Left ventricle myocardium inferior (tissue), 1 donor: ENCODE data around the gene RNF225. TPM values are rescaled to one million over a fixed set of nuclear protein-coding genes. Genes with fewer than 3 reads are reported as not detected.

Experiments used
- DNase-seq: peaks from one replicate; pipeline ENCODE4 v3.0.0-alpha.2; 2020
- H3K27ac ChIP-seq: fragments of 200-600 bp; replicated peaks from 2 replicates; pipeline ENCODE4 v1.8.0; 2021
- H3K27me3 ChIP-seq: fragments of 200-600 bp; 2 replicates; pipeline ENCODE4 v1.8.0; 2021; ENCODE audit warnings: low read depth
- H3K36me3 ChIP-seq: fragments of 200-600 bp; 2 replicates; pipeline ENCODE4 v1.8.0; 2021
- H3K4me1 ChIP-seq: fragments of 200-600 bp; 2 replicates; pipeline ENCODE4 v1.8.0; 2021
- H3K4me3 ChIP-seq: fragments of 200-600 bp; 2 replicates; pipeline ENCODE4 v1.8.0; 2021; ENCODE audit warnings: mild to moderate bottlenecking, moderate library complexity
- H3K9me3 ChIP-seq: fragments of 200-600 bp; replicated peaks from 2 replicates; pipeline ENCODE4 v1.8.0; 2021
- intact Hi-C: fragments of 100-400 bp; cut with micrococcal nuclease; formaldehyde crosslinking; loops from one replicate; pipeline ENCODE4 v1.11.0; 2022
- total RNA-seq: library from RNA; stranded (reverse); fragmentation: NEBNext Ultra II Directional; extraction: Animal tissue kit (Norgen Biotek cat#: 25700); gene quantifications from one replicate; pipeline ENCODE4 v1.2.1, GENCODE V29; 2021
- TF ChIP-seq, protein P1 (sequence below): fragments of 200-600 bp; IDR thresholded peaks from 2 replicates; pipeline ENCODE4 v1.8.0; 2021; ENCODE audit warnings: antibody characterized with exemption, mild to moderate bottlenecking, borderline replicate concordance
- donor health status: DM: no; HTN: yes; CAD: no; lungs with severe emphysema.

RNF225 gene
- total RNA-seq, 1 donor from 2014 or later: not detected

DNA sequence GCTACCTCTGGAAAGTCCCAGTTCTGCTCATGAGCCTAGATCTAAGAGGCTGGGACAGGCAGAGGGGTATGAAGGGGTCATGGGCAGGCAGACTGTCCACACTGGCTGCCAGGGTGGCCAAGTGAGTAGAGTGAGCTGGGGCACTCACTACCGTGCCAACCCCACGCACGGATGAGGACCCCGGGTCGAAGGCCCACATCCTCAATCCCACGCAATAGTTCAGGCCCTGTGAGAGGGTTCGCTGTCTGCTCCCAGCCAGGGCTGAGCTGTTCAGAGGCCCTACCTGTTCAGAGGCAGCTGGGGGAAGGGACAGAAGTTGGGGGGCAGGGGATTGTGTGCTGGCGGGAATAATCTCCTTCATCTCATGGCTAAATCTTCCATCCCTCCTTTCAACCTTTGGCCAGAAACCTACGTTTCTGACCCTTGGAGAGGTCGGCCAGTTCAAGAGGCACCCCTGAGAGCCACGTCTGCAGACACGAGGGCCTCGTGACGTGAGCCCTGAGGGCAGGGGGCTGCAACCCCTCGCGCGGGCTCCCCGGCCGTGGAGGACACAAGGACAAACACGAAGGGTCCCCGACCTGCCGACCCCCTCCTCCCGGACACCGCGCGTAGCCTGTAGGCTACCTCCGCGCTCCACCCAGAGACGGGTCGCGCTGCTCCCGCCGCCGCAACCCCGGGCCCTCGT, 9.4 kb upstream of the RNF225 start:
- Histone ChIP-seq H3K9me3 (no peaks in the 10 kb centered on the region), H3K27ac (peak overlapping the region; percentile 100), H3K36me3 (peaks cover 31% of the 10 kb centered on the region), H3K27me3 (no peaks in the 10 kb centered on the region), H3K4me1 (peaks cover 67% of the 10 kb centered on the region), H3K4me3 (peak overlapping the region; percentile 71)
- intact Hi-C loops: no loop called here
- TF ChIP-seq, protein P1, sequence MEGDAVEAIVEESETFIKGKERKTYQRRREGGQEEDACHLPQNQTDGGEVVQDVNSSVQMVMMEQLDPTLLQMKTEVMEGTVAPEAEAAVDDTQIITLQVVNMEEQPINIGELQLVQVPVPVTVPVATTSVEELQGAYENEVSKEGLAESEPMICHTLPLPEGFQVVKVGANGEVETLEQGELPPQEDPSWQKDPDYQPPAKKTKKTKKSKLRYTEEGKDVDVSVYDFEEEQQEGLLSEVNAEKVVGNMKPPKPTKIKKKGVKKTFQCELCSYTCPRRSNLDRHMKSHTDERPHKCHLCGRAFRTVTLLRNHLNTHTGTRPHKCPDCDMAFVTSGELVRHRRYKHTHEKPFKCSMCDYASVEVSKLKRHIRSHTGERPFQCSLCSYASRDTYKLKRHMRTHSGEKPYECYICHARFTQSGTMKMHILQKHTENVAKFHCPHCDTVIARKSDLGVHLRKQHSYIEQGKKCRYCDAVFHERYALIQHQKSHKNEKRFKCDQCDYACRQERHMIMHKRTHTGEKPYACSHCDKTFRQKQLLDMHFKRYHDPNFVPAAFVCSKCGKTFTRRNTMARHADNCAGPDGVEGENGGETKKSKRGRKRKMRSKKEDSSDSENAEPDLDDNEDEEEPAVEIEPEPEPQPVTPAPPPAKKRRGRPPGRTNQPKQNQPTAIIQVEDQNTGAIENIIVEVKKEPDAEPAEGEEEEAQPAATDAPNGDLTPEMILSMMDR: no peak
- DNase-seq: no peak

- H3K9me3 ChIP-seq: no peaks in the 10 kb centered on the region
- H3K27me3 ChIP-seq: no peaks in the 10 kb centered on the region
- H3K27ac ChIP-seq: peak within 1 kb of the TSS; percentile 100
- H3K36me3 ChIP-seq: peaks cover 38% of the 10 kb centered on the region
- H3K4me1 ChIP-seq: peaks cover 61% of the 10 kb centered on the region
- H3K4me3 ChIP-seq: peak within 1 kb of the TSS; percentile 71
- intact Hi-C loops: no loop called here
- TF ChIP-seq, protein P1: no peak
- DNase-seq: peak; percentile 93
Measured at GRCh38 chr19:58386576-58387337, 8.7 kb upstream of the RNF225 start, which contains the start of gene RPS5. RPS5 (plus strand) TSS chr19:58387269; CDS start chr19:58388138, 869 bp downstream.

- H3K4me1 ChIP-seq: peaks cover 55% of the 10 kb centered on the region
- no peaks in the 10 kb centered on the region for H3K9me3 ChIP-seq
- H3K27ac ChIP-seq: peak overlapping the region; percentile 100
- H3K36me3 ChIP-seq: peaks cover 44% of the 10 kb centered on the region
- intact Hi-C loops: no loop called here
- H3K27me3 ChIP-seq: no peaks in the 10 kb centered on the region
- DNase-seq: no peak
- H3K4me3 ChIP-seq: peak overlapping the region; percentile 71
- TF ChIP-seq, protein P1: no peak
Measured at GRCh38 chr19:58387338-58388174, 7.9 kb upstream of the RNF225 start.

- DNase-seq: no peak
- TF ChIP-seq, protein P1: no peak
- intact Hi-C loops: no loop called here
- Histone ChIP-seq H3K27ac (no peak overlapping the region), H3K27me3 (no peaks in the 10 kb centered on the region), H3K9me3 (no peaks in the 10 kb centered on the region), H3K4me3 (peak overlapping the region; percentile 71), H3K36me3 (peaks cover 50% of the 10 kb centered on the region), H3K4me1 (peaks cover 55% of the 10 kb centered on the region)
Measured at GRCh38 chr19:58388175-58388526, 7.3 kb upstream of the RNF225 start.

GRCh38 chr19:58392945-58393724, 2.3 kb upstream of the RNF225 start:
- Histone ChIP-seq H3K27me3 (peaks cover 30% of the 10 kb centered on the region), H3K27ac (no peak overlapping the region), H3K9me3 (no peaks in the 10 kb centered on the region), H3K36me3 (peaks cover 70% of the 10 kb centered on the region), H3K4me1 (peaks cover 40% of the 10 kb centered on the region), H3K4me3 (no peak overlapping the region)
- TF ChIP-seq, protein P1: no peak
- no peak for DNase-seq
- intact Hi-C loops: no loop called here
